B cell (primary cell): ENCODE results near the gene KLHDC8B. TPM values are rescaled to one million over a fixed set of nuclear protein-coding genes. Genes with fewer than 3 reads are reported as not detected.

Experiments used
- ATAC-seq: fragments of 200-7000 bp; cut with Tn5 transposase; one replicate; pipeline ENCODE4 v1.10.0; 2021; ENCODE audit warnings: low read depth, mild to moderate bottlenecking, moderate number of reproducible peaks, moderate library complexity
- CTCF ChIA-PET: fragments of 350-600 bp; sonication (Branson Sonifier 250); formaldehyde crosslinking; loops from one replicate; lab custom pipeline; 2021; ENCODE audit warnings: antibody characterized with exemption, inconsistent platforms; lab: Charles Lee
- POLR2A ChIA-PET: fragments of 350-600 bp; sonication (Branson Sonifier 250); formaldehyde crosslinking; loops from one replicate; lab custom pipeline; 2021; ENCODE audit warnings: antibody characterized with exemption; lab: Charles Lee
- DNase-seq: peaks from one replicate; pipeline ENCODE4 v3.0.0; 2013
- H2AFZ ChIP-seq: 2 replicates; pipeline ENCODE4 v1.6.1; 2012; ENCODE audit warnings: mild to moderate bottlenecking, low read depth, low read length; ENCODE audit not compliant: insufficient read depth, poor library complexity, severe bottlenecking
- H3K27ac ChIP-seq, 2 donors: 1 replicate in 1 of 2; 2 replicates in 1 of 2; pipeline ENCODE4 v1.5.1; 2012 to 2013; ENCODE audit warnings: low read length in 2 of 2, mild to moderate bottlenecking in 2 of 2, moderate library complexity in 1 of 2
- H3K27me3 ChIP-seq, 4 experiments: fragments of 200-600 bp in 1 of 4; sonication (generic) in 1 of 4; replicated peaks in 1 of 4; 1 replicate in 2 of 4; 2 replicates in 2 of 4; pipeline versions ENCODE4 v1.6.1 to v1.7.0; 2013 to 2016; ENCODE audit warnings: low read length in 3 of 4, mild to moderate bottlenecking in 2 of 4, mixed read lengths in 1 of 4, moderate library complexity in 1 of 4; ENCODE audit not compliant: insufficient read depth in 4 of 4, control insufficient read depth in 3 of 4; ENCODE audit errors: control extremely low read depth in 1 of 4
- H3K36me3 ChIP-seq, 2 experiments: replicated peaks in 1 of 2; 1 replicate in 1 of 2; 2 replicates in 1 of 2; pipeline versions ENCODE4 v1.6.1 to v1.7.1; 2013; ENCODE audit warnings: low read length in 1 of 2; ENCODE audit not compliant: insufficient read depth in 2 of 2, control insufficient read depth in 1 of 2; ENCODE audit errors: control extremely low read depth in 1 of 2, extremely low read depth in 1 of 2
- H3K4me1 ChIP-seq, 2 donors: fragments of 200-600 bp in 1 of 2; sonication (generic) in 1 of 2; 1 replicate in 1 of 2; 2 replicates in 1 of 2; pipeline versions ENCODE4 v1.5.1 to v1.6.1; 2013 to 2017; ENCODE audit warnings: low read length in 2 of 2; ENCODE audit not compliant: control insufficient read depth in 2 of 2, insufficient read depth in 2 of 2
- H3K4me2 ChIP-seq: replicated peaks from 2 replicates; pipeline ENCODE3; 2012; ENCODE audit warnings: mild to moderate bottlenecking, low read depth, low read length; ENCODE audit not compliant: poor library complexity, severe bottlenecking
- H3K4me3 ChIP-seq, 5 experiments: fragments of 200-600 bp in 1 of 5; sonication (generic) in 1 of 5; 1 replicate in 3 of 5; 2 replicates in 2 of 5; pipeline versions ENCODE4 v1.5.1 to v1.7.0; 2011 to 2016; ENCODE audit warnings: low read length in 4 of 5, mild to moderate bottlenecking in 4 of 5, low read depth in 2 of 5, control low read depth in 1 of 5, moderate library complexity in 1 of 5; ENCODE audit not compliant: insufficient read depth in 1 of 5; ENCODE audit errors: control extremely low read depth in 1 of 5, extremely low read depth in 1 of 5
- H3K79me2 ChIP-seq: fragments of 200-600 bp; sonication (generic); one replicate; pipeline ENCODE4 v1.6.0; 2016; ENCODE audit warnings: low read length; ENCODE audit not compliant: control insufficient read depth, insufficient read depth
- H3K9ac ChIP-seq: fragments of 200-600 bp; sonication (generic); 2 replicates; pipeline ENCODE4 v1.6.1; 2017; ENCODE audit warnings: mild to moderate bottlenecking, low read length, moderate library complexity
- H3K9me3 ChIP-seq, 3 donors: one replicate each; pipeline versions ENCODE4 v1.6.1 to v1.7.1; 2013; ENCODE audit warnings: low read length in 2 of 3; ENCODE audit not compliant: control insufficient read depth in 2 of 3, insufficient read depth in 1 of 3; ENCODE audit errors: control extremely low read depth in 1 of 3
- H4K20me1 ChIP-seq: 2 replicates; pipeline ENCODE4 v1.6.0; 2012; ENCODE audit warnings: mild to moderate bottlenecking, low read length; ENCODE audit not compliant: insufficient read depth, control insufficient read depth, poor library complexity, severe bottlenecking
- H3K27ac Mint-ChIP-seq: one replicate; pipeline ENCODE4 v1.8.0; 2021; ENCODE audit warnings: mixed read lengths
- H3K27me3 Mint-ChIP-seq: one replicate; pipeline ENCODE4 v1.8.0; 2021; ENCODE audit warnings: mixed read lengths
- H3K4me1 Mint-ChIP-seq: one replicate; pipeline ENCODE4 v1.8.0; 2021; ENCODE audit warnings: mixed read lengths
- H3K4me3 Mint-ChIP-seq: one replicate; pipeline ENCODE4 v1.8.0; 2021; ENCODE audit warnings: mixed read lengths
- H3K9me3 Mint-ChIP-seq: one replicate; pipeline ENCODE4 v1.8.0; 2022; ENCODE audit warnings: mixed read lengths; ENCODE audit not compliant: insufficient read depth
- CTCF ChIP-seq: fragments of 200-600 bp; IDR thresholded peaks from one replicate; pipeline ENCODE4 v1.8.0; 2022; ENCODE audit warnings: antibody characterized with exemption, mild to moderate bottlenecking
- EZH2 ChIP-seq: IDR thresholded peaks from 2 replicates; pipeline ENCODE4 v1.6.1; 2012; ENCODE audit warnings: borderline replicate concordance, low read depth, mild to moderate bottlenecking, moderate library complexity, low read length; ENCODE audit not compliant: insufficient read depth, poor library complexity, severe bottlenecking
- WGBS: methylation state at CpG from one replicate; pipeline ENCODE4 v1.1.5; 2013; ENCODE audit warnings: missing lambda C conversion rate; ENCODE audit not compliant: insufficient coverage; 5-methylcytosine and 5-hydroxymethylcytosine counted together
- intact Hi-C: fragments of 100-400 bp; cut with micrococcal nuclease; formaldehyde crosslinking; loops from one replicate; pipeline ENCODE4 v1.10.0; 2022
- polyA plus RNA-seq: library from polyadenylated mRNA; depleted of rRNA; stranded (reverse); fragments of >200 nt; gene quantifications from 2 replicates; pipeline ENCODE4 v1.2.3, GENCODE V29; 2012
- total RNA-seq, 2 donors: library from RNA; stranded (reverse); fragments of 120-200 nt in 1 of 2; gene quantifications; 1 replicate in 1 of 2; 2 replicates in 1 of 2; pipeline versions ENCODE4 v1.2.3 to v1.2.4, GENCODE V29; 2013 to 2022

The KLHDC8B gene
- total and polyA plus RNA-seq, 2 donors (not counting 1 experiment from before 2014, with no cell fraction given): 0.43 to 3.6 TPM

- Histone ChIP-seq H3K27ac (no peak overlapping the region), H3K79me2 (no peaks in the 10 kb centered on the region), H3K4me1 (peaks cover 4 to 10% of the 10 kb centered on the region in 2 donors), H3K9ac (no peak overlapping the region), H3K27me3 (peaks cover 0 to 29% (median 0%) of the 10 kb centered on the region in 4 experiments), H3K9me3 (no peaks in the 10 kb centered on the region), H4K20me1 (no peaks in the 10 kb centered on the region), H3K4me2 (no peak overlapping the region), H3K4me3 (no peak overlapping the region), H3K36me3 (no peaks in the 10 kb centered on the region), H2AFZ (no peak overlapping the region)
- intact Hi-C loops: no loop called here
- 89% methylated on average over 12 of the region's 12 CpGs for WGBS
- Mint-ChIP-seq H3K27ac (no peak overlapping the region), H3K4me3 (no peak overlapping the region), H3K27me3 (peaks cover 21% of the 10 kb centered on the region), H3K4me1 (peaks cover 2% of the 10 kb centered on the region), H3K9me3 (no peaks in the 10 kb centered on the region)
- DNase-seq (no peak), ATAC-seq (no peak)
- TF ChIP-seq EZH2: no peak
- TF ChIP-seq CTCF: no peak
- ChIA-PET CTCF (no interaction called here), POLR2A (no interaction called here)
These were observed 40.4 kb upstream of the KLHDC8B start for GRCh38 chr3:49131040-49131439.

- POLR2A ChIA-PET: interaction anchor here (0.6 kb wide), 1 partner anchor 318 kb away, joined by 3 read pairs; no protein-coding TSS in a partner anchor
- CTCF ChIA-PET: no interaction called here
These were observed 39.8 kb upstream of the KLHDC8B start for GRCh38 chr3:49131576-49131975.

More at GRCh38 chr3:49131576-49131975, 39.8 kb upstream of the KLHDC8B start:
- Mint-ChIP-seq H3K4me1 (peaks cover 2% of the 10 kb centered on the region), H3K9me3 (no peaks in the 10 kb centered on the region), H3K27ac (no peak overlapping the region), H3K27me3 (peaks cover 21% of the 10 kb centered on the region), H3K4me3 (no peak overlapping the region)
- peaks cover 4 to 10% of the 10 kb centered on the region in 2 donors for H3K4me1 ChIP-seq
- H3K79me2 ChIP-seq: no peaks in the 10 kb centered on the region
- no peak overlapping the region for H2AFZ ChIP-seq
- no peaks in the 10 kb centered on the region for H4K20me1 ChIP-seq
- intact Hi-C loops: no loop called here
- peaks cover 0 to 31% (median 0%) of the 10 kb centered on the region in 4 experiments for H3K27me3 ChIP-seq
- DNase-seq (no peak), ATAC-seq (no peak)
- no peak overlapping the region for H3K9ac ChIP-seq
- H3K4me2 ChIP-seq: no peak overlapping the region
- H3K4me3 ChIP-seq: no peak overlapping the region
- no peak overlapping the region for H3K27ac ChIP-seq
- no peaks in the 10 kb centered on the region for H3K36me3 ChIP-seq
- 100% methylated on average over 5 of the region's 6 CpGs for WGBS
- no peaks in the 10 kb centered on the region for H3K9me3 ChIP-seq
- TF ChIP-seq CTCF: no peak
- no peak for TF ChIP-seq EZH2
